CD14-positive monocyte (primary cell): ENCODE data around the gene FARP1. TPM values are rescaled to one million over a fixed set of nuclear protein-coding genes. Genes with fewer than 3 reads are reported as not detected.

Source experiments
- DNase-seq, 3 donors: peaks; one replicate each; pipeline ENCODE4 v3.0.0-alpha.2; 2011 to 2022
- H2AFZ ChIP-seq: 2 replicates; pipeline ENCODE4 v1.6.0; 2012; ENCODE audit warnings: mild to moderate bottlenecking, low read depth, low read length, inconsistent platforms; ENCODE audit not compliant: insufficient read depth, poor library complexity, severe bottlenecking
- H3K27ac ChIP-seq, 2 donors: 1 replicate in 1 of 2; 2 replicates in 1 of 2; pipeline ENCODE4 v1.5.1; 2012 to 2013; ENCODE audit warnings: low read length in 2 of 2, control low read depth in 1 of 2, inconsistent platforms in 1 of 2, low read depth in 1 of 2, mild to moderate bottlenecking in 1 of 2
- H3K27me3 ChIP-seq, 2 donors: one replicate each; pipeline versions ENCODE4 v1.6.0 to v1.6.1; 2011 to 2013; ENCODE audit warnings: low read length in 2 of 2; ENCODE audit not compliant: control insufficient read depth in 2 of 2, insufficient read depth in 2 of 2
- H3K36me3 ChIP-seq, 2 donors: replicated peaks in 1 of 2; 1 replicate in 1 of 2; 2 replicates in 1 of 2; pipeline versions ENCODE4 v1.5.1 to v1.6.1; 2012 to 2013; ENCODE audit warnings: low read length in 2 of 2, control low read depth in 1 of 2, inconsistent platforms in 1 of 2, mild to moderate bottlenecking in 1 of 2; ENCODE audit not compliant: insufficient read depth in 2 of 2, control insufficient read depth in 1 of 2
- H3K4me1 ChIP-seq, 2 donors: 1 replicate in 1 of 2; 2 replicates in 1 of 2; pipeline versions ENCODE4 v1.5.1 to v1.6.1; 2012 to 2013; ENCODE audit warnings: low read length in 2 of 2, control low read depth in 1 of 2, inconsistent platforms in 1 of 2, mild to moderate bottlenecking in 1 of 2, moderate library complexity in 1 of 2; ENCODE audit not compliant: insufficient read depth in 2 of 2, control insufficient read depth in 1 of 2
- H3K4me2 ChIP-seq: replicated peaks from 2 replicates; pipeline ENCODE3; 2012; ENCODE audit warnings: low read length, moderate library complexity, mild to moderate bottlenecking; ENCODE audit not compliant: poor library complexity, severe bottlenecking; ENCODE audit errors: extremely low read depth
- H3K4me3 ChIP-seq, 3 experiments: fragments of 200-600 bp in 1 of 3; sonication (generic) in 1 of 3; replicated peaks in 1 of 3; 1 replicate in 2 of 3; 2 replicates in 1 of 3; pipeline ENCODE4 v1.5.1; 2011 to 2013; ENCODE audit warnings: low read length in 3 of 3, mild to moderate bottlenecking in 3 of 3, control low read depth in 2 of 3, low read depth in 2 of 3, inconsistent platforms in 1 of 3, moderate library complexity in 1 of 3
- H3K79me2 ChIP-seq: 2 replicates; pipeline ENCODE4 v1.6.0; 2012; ENCODE audit warnings: mild to moderate bottlenecking, control low read depth, inconsistent platforms, low read length, moderate library complexity; ENCODE audit not compliant: insufficient read depth
- H3K9ac ChIP-seq: 2 replicates; pipeline ENCODE4 v1.6.0; 2017; ENCODE audit warnings: low read length, mild to moderate bottlenecking; ENCODE audit not compliant: insufficient read depth, poor library complexity, severe bottlenecking
- H3K9me3 ChIP-seq, 2 donors: replicated peaks in 1 of 2; 1 replicate in 1 of 2; 2 replicates in 1 of 2; pipeline versions ENCODE4 v1.5.1 to v1.6.1; 2012 to 2013; ENCODE audit warnings: low read length in 2 of 2, control low read depth in 1 of 2; ENCODE audit not compliant: control insufficient read depth in 1 of 2, insufficient read depth in 1 of 2
- H4K20me1 ChIP-seq: 2 replicates; pipeline ENCODE4 v1.6.0; 2012; ENCODE audit warnings: mild to moderate bottlenecking, low read length, control low read depth, moderate library complexity; ENCODE audit not compliant: insufficient read depth
- H3K27ac Mint-ChIP-seq, 7 donors: one replicate each; pipeline ENCODE4 v1.8.0; 2020; ENCODE audit warnings: mild to moderate bottlenecking in 7 of 7, mixed read lengths in 7 of 7, moderate library complexity in 6 of 7, inconsistent platforms in 2 of 7
- H3K27me3 Mint-ChIP-seq, 3 donors: one replicate each; pipeline ENCODE4 v1.8.0; 2021 to 2022; ENCODE audit warnings: low read depth in 3 of 3, mild to moderate bottlenecking in 3 of 3, mixed read lengths in 3 of 3, moderate library complexity in 3 of 3, inconsistent platforms in 1 of 3
- H3K36me3 Mint-ChIP-seq, 2 donors: one replicate each; pipeline ENCODE4 v1.8.0; 2020; ENCODE audit warnings: mixed read lengths in 2 of 2, inconsistent platforms in 1 of 2, mild to moderate bottlenecking in 1 of 2
- H3K4me1 Mint-ChIP-seq: one replicate; pipeline ENCODE4 v1.8.0; 2020; ENCODE audit warnings: mild to moderate bottlenecking, mixed read lengths
- H3K4me3 Mint-ChIP-seq, 2 donors: one replicate each; pipeline ENCODE4 v1.8.0; 2020; ENCODE audit warnings: mild to moderate bottlenecking in 2 of 2, mixed read lengths in 2 of 2, moderate library complexity in 1 of 2
- H3K9me3 Mint-ChIP-seq, 7 donors: one replicate each; pipeline ENCODE4 v1.8.0; 2020 to 2022; ENCODE audit warnings: mixed read lengths in 7 of 7, mild to moderate bottlenecking in 6 of 7, moderate library complexity in 6 of 7, inconsistent platforms in 2 of 7
- CTCF ChIP-seq: fragments of 200-600 bp; IDR thresholded peaks from one replicate; pipeline ENCODE4 v1.8.0; 2022; ENCODE audit warnings: antibody characterized with exemption, mild to moderate bottlenecking
- WGBS: methylation state at CpG from one replicate; pipeline ENCODE4 v1.1.5; 2013; ENCODE audit warnings: missing lambda C conversion rate; ENCODE audit not compliant: insufficient coverage; 5-methylcytosine and 5-hydroxymethylcytosine counted together
- intact Hi-C, 2 donors: fragments of 100-400 bp; cut with micrococcal nuclease; formaldehyde crosslinking; loops; one replicate each; pipeline versions ENCODE4 v1.15.0 to v1.15.1; 2023
- polyA plus RNA-seq, 3 donors: library from polyadenylated mRNA; depleted of rRNA in 1 of 3; unstranded in 2 of 3; stranded (reverse) in 1 of 3; fragments of 300-500 nt in 2 of 3; fragments of >200 nt in 1 of 3; fragmentation: Illumina TruSeq in 2 of 3; gene quantifications; 1 replicate in 2 of 3; 2 replicates in 1 of 3; pipeline ENCODE4 v1.2.3, GENCODE V29; 2012 to 2021

FARP1 gene
- polyA plus RNA-seq, 3 donors = 0.01 to 0.16 (median 0.12) TPM

DNA sequence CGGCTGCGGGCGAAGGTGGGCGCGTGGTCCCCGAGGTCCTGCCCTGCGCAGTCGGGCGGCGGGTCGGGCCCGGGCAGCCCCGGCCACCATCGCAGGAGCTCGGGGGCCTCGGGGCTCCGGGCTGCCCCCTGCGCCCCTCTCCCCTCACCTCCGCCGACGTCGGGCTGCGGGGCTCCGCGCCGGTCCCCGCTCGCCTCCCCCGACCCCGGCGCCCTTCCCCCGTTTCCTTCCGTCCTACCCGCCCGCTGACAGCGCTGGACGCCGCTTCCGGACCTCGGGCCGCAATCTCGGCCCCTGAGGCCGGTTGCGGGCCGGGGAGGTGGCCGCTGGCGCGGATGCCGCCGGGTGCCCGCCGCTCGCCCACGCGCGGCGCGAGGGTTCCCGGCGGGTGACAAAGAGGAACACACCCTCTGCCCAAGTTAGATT is 720 bp downstream of the FARP1 start:
- Histone ChIP-seq H3K9me3 (peaks cover 0 to 22% of the 10 kb centered on the region in 2 donors), H3K9ac (no peak overlapping the region), H3K27me3 (peaks cover 37 to 69% of the 10 kb centered on the region in 2 donors), H3K27ac (no peak overlapping the region), H3K36me3 (no peaks in the 10 kb centered on the region), H2AFZ (no peak overlapping the region), H4K20me1 (no peaks in the 10 kb centered on the region), H3K4me2 (peak overlapping the region; percentile 52), H3K4me3 (peak overlapping the region in 1 of 3 experiments; percentile 51), H3K4me1 (peaks cover 7 to 15% of the 10 kb centered on the region in 2 donors), H3K79me2 (no peaks in the 10 kb centered on the region)
- Mint-ChIP-seq H3K27me3 (peaks cover 54 to 81% (median 72%) of the 10 kb centered on the region in 3 donors), H3K4me3 (peak overlapping the region; percentile 6 to 80), H3K36me3 (no peaks in the 10 kb centered on the region), H3K27ac (no peak overlapping the region), H3K4me1 (peaks cover 11% of the 10 kb centered on the region), H3K9me3 (peaks cover 0 to 12% (median 4%) of the 10 kb centered on the region in 7 donors)
- intact Hi-C loops = no loop called here
- under 1% methylated on average over 59 of the region's 60 CpGs for WGBS
- no peak for TF ChIP-seq CTCF
- no peak for DNase-seq

DNA sequence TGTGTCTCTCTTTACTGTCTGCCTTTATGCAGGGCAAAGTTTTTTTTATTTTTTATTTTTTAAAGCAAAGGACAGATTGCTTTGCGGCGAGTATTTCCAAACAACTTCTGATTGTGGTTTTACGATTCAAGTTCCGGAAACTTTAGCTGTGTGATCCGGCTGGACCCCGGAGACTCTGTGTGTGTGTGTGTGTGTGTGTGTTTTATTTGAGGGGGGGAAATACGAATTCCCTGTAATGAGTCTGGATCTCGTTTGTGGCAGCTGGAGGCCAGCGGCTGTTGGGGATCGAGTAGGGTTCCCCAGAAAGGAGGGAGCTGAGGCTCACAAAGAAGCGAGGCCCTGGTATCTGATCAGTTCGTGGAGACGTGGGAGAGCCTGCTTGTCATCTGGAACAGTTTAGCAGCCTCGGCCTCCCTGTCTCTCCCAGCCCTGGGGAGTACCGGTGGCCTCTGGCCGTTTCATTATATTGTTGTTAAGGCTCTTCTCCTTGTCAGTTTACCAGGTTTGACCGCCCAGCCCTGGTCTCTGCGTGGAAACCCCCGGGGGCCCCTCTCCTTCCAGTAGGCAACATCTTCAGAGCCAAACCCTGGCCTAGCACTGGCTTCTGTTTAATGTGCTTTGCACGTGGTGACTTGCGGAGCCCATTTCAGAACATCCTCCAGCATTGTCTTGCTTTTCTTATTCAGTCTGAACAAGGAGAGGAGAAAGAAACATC is 1.3 kb downstream of the FARP1 start:
- H3K9me3 ChIP-seq = peaks cover 0 to 22% of the 10 kb centered on the region in 2 donors
- DNase-seq = no peak
- no peaks in the 10 kb centered on the region for H3K36me3 ChIP-seq
- no peaks in the 10 kb centered on the region for H3K79me2 ChIP-seq
- H3K4me3 ChIP-seq = peak overlapping the region in 1 of 3 experiments; percentile 51
- H4K20me1 ChIP-seq = no peaks in the 10 kb centered on the region
- H3K9ac ChIP-seq = no peak overlapping the region
- no peak overlapping the region for H2AFZ ChIP-seq
- H3K36me3 Mint-ChIP-seq = no peaks in the 10 kb centered on the region
- H3K4me3 Mint-ChIP-seq = peak overlapping the region; percentile 6 to 80
- intact Hi-C loops = no loop called here
- no peak for TF ChIP-seq CTCF
- H3K27ac ChIP-seq = no peak overlapping the region
- H3K27me3 ChIP-seq = peaks cover 36 to 68% of the 10 kb centered on the region in 2 donors
- H3K4me1 ChIP-seq = peaks cover 7 to 15% of the 10 kb centered on the region in 2 donors
- WGBS = 12% methylated on average over 19 of the region's 21 CpGs
- H3K4me1 Mint-ChIP-seq = peaks cover 11% of the 10 kb centered on the region
- H3K9me3 Mint-ChIP-seq = peaks cover 0 to 12% (median 4%) of the 10 kb centered on the region in 7 donors
- H3K4me2 ChIP-seq = peak overlapping the region; percentile 52
- H3K27me3 Mint-ChIP-seq = peaks cover 54 to 82% (median 72%) of the 10 kb centered on the region in 3 donors
- H3K27ac Mint-ChIP-seq = no peak overlapping the region
